ENCODE data around the gene AMOTL1. TPM values are rescaled to one million over a fixed set of nuclear protein-coding genes. Genes with fewer than 3 reads are reported as not detected.

Gene AMOTL1
- total RNA-seq, 1 experiment from 2014 or later = 30.7 TPM

GRCh38 chr11:94742665-94743064, 25.5 kb upstream of the AMOTL1 start:
- no peak for DNase-seq (ENCODE audit: low read depth)

GRCh38 chr11:94746721-94747120, 21.4 kb upstream of the AMOTL1 start:
- DNase-seq (ENCODE audit: low read depth) = no peak

GRCh38 chr11:94747146-94747545, 21.0 kb upstream of the AMOTL1 start:
- DNase-seq (ENCODE audit: low read depth) = no peak

- DNase-seq (ENCODE audit: low read depth) = no peak
These were observed 20.5 kb upstream of the AMOTL1 start for GRCh38 chr11:94747601-94748041.

GRCh38 chr11:94749369-94749768, 18.8 kb upstream of the AMOTL1 start:
- DNase-seq (ENCODE audit: low read depth) = no peak

- DNase-seq (ENCODE audit: low read depth) = no peak
These were observed 17.6 kb upstream of the AMOTL1 start for GRCh38 chr11:94750319-94751217.

- no peak for DNase-seq (ENCODE audit: low read depth)
These were observed 16.9 kb upstream of the AMOTL1 start for GRCh38 chr11:94751218-94751609.

- no peak for DNase-seq (ENCODE audit: low read depth)
These were observed 16.4 kb upstream of the AMOTL1 start for GRCh38 chr11:94751786-94752185.

GRCh38 chr11:94753630-94754029, 14.5 kb upstream of the AMOTL1 start:
- DNase-seq (ENCODE audit: low read depth) = no peak

- DNase-seq (ENCODE audit: low read depth) = no peak
These were observed 13.8 kb upstream of the AMOTL1 start for GRCh38 chr11:94754335-94754734.

GRCh38 chr11:94754819-94755218, 13.3 kb upstream of the AMOTL1 start:
- no peak for DNase-seq (ENCODE audit: low read depth)

GRCh38 chr11:94755494-94755893, 12.7 kb upstream of the AMOTL1 start:
- DNase-seq (ENCODE audit: low read depth) = no peak

GRCh38 chr11:94757037-94757735, 11.0 kb upstream of the AMOTL1 start:
- DNase-seq (ENCODE audit: low read depth) = no peak

- DNase-seq (ENCODE audit: low read depth) = no peak
These were observed 9.5 kb upstream of the AMOTL1 start for GRCh38 chr11:94758666-94759065.

- DNase-seq (ENCODE audit: low read depth) = no peak
These were observed 8.6 kb upstream of the AMOTL1 start for GRCh38 chr11:94759522-94759921.

GRCh38 chr11:94760296-94760695, 7.9 kb upstream of the AMOTL1 start:
- DNase-seq (ENCODE audit: low read depth) = no peak

- DNase-seq (ENCODE audit: low read depth) = peak; percentile 58
These were observed 5.9 kb upstream of the AMOTL1 start for GRCh38 chr11:94762208-94762607.

GRCh38 chr11:94762995-94763394, 5.2 kb upstream of the AMOTL1 start:
- DNase-seq (ENCODE audit: low read depth) = no peak

- no peak for DNase-seq (ENCODE audit: low read depth)
These were observed 1.4 kb upstream of the AMOTL1 start for GRCh38 chr11:94766713-94767206.

GRCh38 chr11:94767291-94767690, 865 bp upstream of the AMOTL1 start:
- DNase-seq (ENCODE audit: low read depth) = no peak

GRCh38 chr11:94768602-94769541, 716 bp downstream of the AMOTL1 start:
- peak; percentile 42 for DNase-seq (ENCODE audit: low read depth)
